Esophagus squamous epithelium (tissue), 5 donors: ENCODE results near the gene GPD1. TPM values are rescaled to one million over a fixed set of nuclear protein-coding genes. Genes with fewer than 3 reads are reported as not detected.
A peak's percentile ranks its signal among the peaks of the same experiment; 100 is the strongest.

Experiments used
- DNase-seq: peaks from one replicate; lab custom pipeline; 2025; lab: John Stamatoyannopoulos, UW
- H3K27ac ChIP-seq, 4 donors: fragments of 200-600 bp; sonication (generic); one replicate each; pipeline ENCODE4 v1.5.1; 2016 to 2019; ENCODE audit warnings: mild to moderate bottlenecking in 1 of 4
- H3K27me3 ChIP-seq, 4 donors: fragments of 200-600 bp; sonication (generic); 1 replicate in 3 of 4; 2 replicates in 1 of 4; pipeline versions ENCODE4 v1.5.1 to v1.6.0; 2017 to 2021; ENCODE audit warnings: antibody characterized with exemption in 1 of 4
- H3K36me3 ChIP-seq, 3 donors: fragments of 200-600 bp; sonication (generic); one replicate each; pipeline ENCODE4 v1.5.1; 2016 to 2019
- H3K4me1 ChIP-seq, 3 donors: fragments of 200-600 bp; sonication (generic); one replicate each; pipeline ENCODE4 v1.5.1; 2017 to 2019
- H3K4me3 ChIP-seq, 4 donors: fragments of 200-600 bp; sonication (generic); 1 replicate in 3 of 4; 2 replicates in 1 of 4; pipeline ENCODE4 v1.5.1; 2016 to 2019; ENCODE audit warnings: mild to moderate bottlenecking in 2 of 4, moderate library complexity in 1 of 4
- H3K9me3 ChIP-seq, 3 donors: fragments of 200-600 bp; sonication (generic); one replicate each; pipeline ENCODE4 v1.5.1; 2016 to 2019
- CTCF ChIP-seq, 6 experiments: fragments of 450-650 bp in 4 of 6; fragments of 200-600 bp in 2 of 6; sonication (generic) in 2 of 6; IDR thresholded peaks; one replicate each; pipeline ENCODE4 v1.5.1; 2016 to 2019; ENCODE audit warnings: antibody characterized with exemption in 6 of 6, mild to moderate bottlenecking in 4 of 6, moderate library complexity in 4 of 6
- POLR2A ChIP-seq, 4 donors: fragments of 450-650 bp; IDR thresholded peaks; one replicate each; pipeline ENCODE4 v1.6.1; 2017; ENCODE audit warnings: antibody characterized with exemption in 4 of 4, mild to moderate bottlenecking in 4 of 4, moderate library complexity in 3 of 4
- WGBS, 2 donors: methylation state at CpG; one replicate each; pipeline ENCODE4 v1.1.5; 2018; 5-methylcytosine and 5-hydroxymethylcytosine counted together
- intact Hi-C: fragments of 100-400 bp; cut with DNase I; formaldehyde crosslinking; loops from one replicate; pipeline ENCODE4 v1.15.0; 2022
- total RNA-seq, 4 donors: library from RNA; depleted of rRNA; stranded (reverse); fragments of >200 nt; gene quantifications; one replicate each; pipeline ENCODE4 v1.1.0, GENCODE V29; 2016
- donor health status: DM: yes; HTN: yes; CAD: no.

Gene GPD1
- total RNA-seq, 4 donors from 2014 or later = 0.38 to 0.53 (median 0.44) TPM; not detected in 1

- DNase-seq = no peak
- H3K4me3 ChIP-seq = no peak overlapping the region
- TF ChIP-seq POLR2A (IDR thresholded peaks at IDR 0.05) (no peak), CTCF (IDR thresholded peaks at IDR 0.05) (no peak)
- intact Hi-C loops = loop anchor here (10.0 kb wide), 1 partner anchor 87 kb away; no protein-coding TSS in a partner anchor
- H3K9me3 ChIP-seq = no peaks in the 10 kb centered on the region
- peak overlapping the region in 1 of 4 donors; percentile 25 for H3K27ac ChIP-seq
- H3K27me3 ChIP-seq = no peaks in the 10 kb centered on the region
- peaks cover 7 to 66% (median 28%) of the 10 kb centered on the region in 3 donors for H3K36me3 ChIP-seq
- peaks cover 10 to 49% (median 10%) of the 10 kb centered on the region in 3 donors for H3K4me1 ChIP-seq
- WGBS, 2 donors = 35 to 39% methylated on average over 3 of the region's 3 CpGs
Observed at GRCh38 chr12:50087995-50088394, 15.8 kb upstream of the GPD1 start.

DNA sequence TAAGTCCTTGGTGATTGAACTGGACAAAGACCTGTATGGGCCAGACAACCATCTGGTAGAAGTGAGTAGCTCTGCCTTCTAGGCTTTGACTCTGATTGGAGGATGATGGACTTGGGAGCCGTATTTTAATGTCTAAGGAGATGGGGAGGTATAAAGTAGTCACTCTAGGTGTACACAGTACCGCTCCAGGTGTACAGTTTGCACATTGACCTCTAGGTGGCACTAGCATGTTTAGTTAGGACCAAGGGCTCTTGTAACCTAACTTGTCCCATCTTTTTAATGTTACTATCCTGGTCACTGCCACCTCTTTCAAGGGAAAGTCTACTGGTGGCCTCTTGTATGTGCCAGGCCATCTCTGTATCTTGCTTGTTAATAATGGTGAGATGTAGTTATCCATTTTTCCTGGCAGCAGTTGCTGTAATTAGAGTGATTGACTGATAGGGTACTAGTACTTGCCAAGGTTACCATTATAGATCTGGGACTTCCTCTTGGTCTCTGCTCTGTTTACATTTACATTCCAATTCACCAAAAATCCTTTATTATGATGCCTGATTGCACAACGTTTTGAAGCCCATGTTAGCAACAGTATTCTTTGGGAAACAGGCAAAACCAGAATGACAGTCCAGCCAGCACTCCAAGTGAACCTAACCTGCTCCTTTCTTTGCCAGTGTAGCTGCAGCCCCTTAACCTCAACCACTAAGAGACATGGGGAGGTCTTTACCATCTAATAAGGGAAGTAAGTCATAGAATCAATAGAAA is 15.1 kb upstream of the GPD1 start:
- TF ChIP-seq POLR2A (IDR thresholded peaks at IDR 0.05) (no peak), CTCF (IDR thresholded peaks at IDR 0.05) (peak; percentile 67 to 80 (median 75))
- Histone ChIP-seq H3K9me3 (no peaks in the 10 kb centered on the region), H3K36me3 (peaks cover 11 to 74% (median 36%) of the 10 kb centered on the region in 3 donors), H3K27ac (peak overlapping the region in 1 of 4 donors; percentile 25), H3K27me3 (no peaks in the 10 kb centered on the region), H3K4me1 (peaks cover 10 to 49% (median 10%) of the 10 kb centered on the region in 3 donors), H3K4me3 (no peak overlapping the region)
- intact Hi-C loops = loop anchor here (10.0 kb wide), 1 partner anchor 86 kb away; no protein-coding TSS in a partner anchor
- WGBS, 2 donors = 7 to 20% methylated on average over 3 of the region's 3 CpGs
- DNase-seq = no peak

- H3K9me3 ChIP-seq = no peaks in the 10 kb centered on the region
- no peak for TF ChIP-seq POLR2A (IDR thresholded peaks at IDR 0.05)
- no peak for TF ChIP-seq CTCF (IDR thresholded peaks at IDR 0.05)
- DNase-seq = no peak
- no peaks in the 10 kb centered on the region for H3K27me3 ChIP-seq
- no peak overlapping the region for H3K4me3 ChIP-seq
- intact Hi-C loops = loop anchor here (10.0 kb wide), 1 partner anchor 85 kb away; no protein-coding TSS in a partner anchor
- H3K4me1 ChIP-seq = peaks cover 5 to 40% (median 10%) of the 10 kb centered on the region in 3 donors
- H3K36me3 ChIP-seq = peaks cover 21 to 83% (median 46%) of the 10 kb centered on the region in 3 donors
- H3K27ac ChIP-seq = no peak overlapping the region
- 91 to 92% methylated on average over 7 of the region's 7 CpGs for WGBS, 2 donors
Observed at GRCh38 chr12:50089730-50090129, 14.1 kb upstream of the GPD1 start.

GRCh38 chr12:50090391-50090790 is 13.4 kb upstream of the GPD1 start:
- no peaks in the 10 kb centered on the region for H3K9me3 ChIP-seq
- intact Hi-C loops = no loop called here
- H3K4me1 ChIP-seq = peaks cover 5 to 40% (median 8%) of the 10 kb centered on the region in 3 donors
- DNase-seq = no peak
- no peak overlapping the region for H3K4me3 ChIP-seq
- 82 to 88% methylated on average over 5 of the region's 5 CpGs for WGBS, 2 donors
- TF ChIP-seq CTCF (IDR thresholded peaks at IDR 0.05) (no peak), POLR2A (IDR thresholded peaks at IDR 0.05) (no peak)
- no peak overlapping the region for H3K27ac ChIP-seq
- peaks cover 26 to 90% (median 52%) of the 10 kb centered on the region in 3 donors for H3K36me3 ChIP-seq
- H3K27me3 ChIP-seq = no peaks in the 10 kb centered on the region

- TF ChIP-seq POLR2A (IDR thresholded peaks at IDR 0.05) (no peak), CTCF (IDR thresholded peaks at IDR 0.05) (no peak)
- H3K4me3 ChIP-seq = no peak overlapping the region
- peaks cover 51 to 88% (median 59%) of the 10 kb centered on the region in 3 donors for H3K36me3 ChIP-seq
Observed at GRCh38 chr12:50097952-50098351, 5.9 kb upstream of the GPD1 start.

More at GRCh38 chr12:50097952-50098351, 5.9 kb upstream of the GPD1 start:
- Histone ChIP-seq H3K27me3 (no peaks in the 10 kb centered on the region), H3K9me3 (no peaks in the 10 kb centered on the region), H3K4me1 (peaks cover 6 to 12% (median 8%) of the 10 kb centered on the region in 3 donors), H3K27ac (no peak overlapping the region)
- 82 to 88% methylated on average over 5 to 6 of the region's 6 CpGs for WGBS, 2 donors
- intact Hi-C loops = no loop called here
- DNase-seq = no peak
